CD4-positive, alpha-beta T cell treated with Interleukin-6 at 100 ng/mL for 8 hours (primary cell): ENCODE measurements around the gene KIAA0825.

ENCODE experiments used
- DNase-seq: peaks from one replicate; pipeline ENCODE4 v3.0.0-alpha.2; 2020; ENCODE audit warnings: mixed read lengths, low spot score

Gene KIAA0825

GRCh38 chr5:94503677-94504076, 114.7 kb downstream of the KIAA0825 start:
- DNase-seq, result no peak

GRCh38 chr5:94501365-94501764, 117.0 kb downstream of the KIAA0825 start:
- DNase-seq, result no peak

GRCh38 chr5:94499806-94500205, 118.6 kb downstream of the KIAA0825 start:
- no peak for DNase-seq

GRCh38 chr5:94498199-94498598, 120.2 kb downstream of the KIAA0825 start:
- no peak for DNase-seq

- no peak for DNase-seq
These were observed 133.3 kb downstream of the KIAA0825 start for GRCh38 chr5:94485067-94485466.

- no peak for DNase-seq
These were observed 137.3 kb downstream of the KIAA0825 start for GRCh38 chr5:94481059-94481458.

- no peak for DNase-seq
These were observed 137.9 kb downstream of the KIAA0825 start for GRCh38 chr5:94480486-94480885.

- DNase-seq, result no peak
These were observed 144.5 kb downstream of the KIAA0825 start for GRCh38 chr5:94473936-94474335.

- no peak for DNase-seq
These were observed 146.9 kb downstream of the KIAA0825 start for GRCh38 chr5:94471521-94471920.

- DNase-seq, result no peak
These were observed 147.6 kb downstream of the KIAA0825 start for GRCh38 chr5:94470802-94471201.

- no peak for DNase-seq
These were observed 148.5 kb downstream of the KIAA0825 start for GRCh38 chr5:94469894-94470329.

- no peak for DNase-seq
These were observed 150.2 kb downstream of the KIAA0825 start for GRCh38 chr5:94467954-94468930.

GRCh38 chr5:94467346-94467953, 151.0 kb downstream of the KIAA0825 start:
- DNase-seq, result no peak

- DNase-seq, result no peak
These were observed 154.7 kb downstream of the KIAA0825 start for GRCh38 chr5:94463739-94464138.

GRCh38 chr5:94461131-94461530, 157.3 kb downstream of the KIAA0825 start:
- DNase-seq, result no peak

GRCh38 chr5:94459915-94460314, 158.5 kb downstream of the KIAA0825 start:
- DNase-seq, result no peak

- DNase-seq, result no peak
These were observed 160.6 kb downstream of the KIAA0825 start for GRCh38 chr5:94457788-94458187.

- DNase-seq, result no peak
These were observed 172.7 kb downstream of the KIAA0825 start for GRCh38 chr5:94445726-94446125.

- no peak for DNase-seq
These were observed 175.4 kb downstream of the KIAA0825 start for GRCh38 chr5:94442991-94443390.

- DNase-seq, result no peak
These were observed 176.3 kb downstream of the KIAA0825 start for GRCh38 chr5:94442076-94442475.

GRCh38 chr5:94440015-94440414, 178.4 kb downstream of the KIAA0825 start:
- DNase-seq, result no peak

GRCh38 chr5:94433397-94434163, 184.8 kb downstream of the KIAA0825 start:
- no peak for DNase-seq
